GM12878 (cell line): ENCODE data around the gene CYTH3. TPM values are rescaled to one million over a fixed set of nuclear protein-coding genes. Genes with fewer than 3 reads are reported as not detected.

Experiments
- ATAC-seq: fragments of 200-7000 bp; cut with Tn5 transposase; 3 replicates; pipeline ENCODE4 v1.9.1; 2020; ENCODE audit warnings: mild to moderate bottlenecking, moderate library complexity
- BruUV-seq: library from RNA; stranded (reverse); fragments of 400-500 nt; replicated peaks from 2 replicates; lab custom pipeline; 2021; lab: Mats Ljungman, UMichigan
- CTCF ChIA-PET: fragments of 300-600 bp; sonication (Branson Sonifier 250); formaldehyde crosslinking; extraction: SDS; loops from one replicate; lab custom pipeline; 2021; ENCODE audit warnings: inconsistent platforms; lab: Yijun Ruan, JAX
- POLR2A ChIA-PET: fragments of 350-600 bp; formaldehyde crosslinking; extraction: SDS; loops from one replicate; lab custom pipeline; 2021; ENCODE audit warnings: inconsistent platforms; lab: Charles Lee
- RAD21 ChIA-PET: fragments of 300-600 bp; sonication (Branson Sonifier 250); formaldehyde crosslinking; loops from one replicate; lab custom pipeline; 2023; ENCODE audit warnings: antibody characterized with exemption; ENCODE audit not compliant: unreplicated experiment; lab: Charles Lee
- SMC1A ChIA-PET: fragments of 300-600 bp; sonication (Branson Sonifier 250); formaldehyde crosslinking; loops from one replicate; lab custom pipeline; 2023; ENCODE audit not compliant: unreplicated experiment, uncharacterized antibody; lab: Charles Lee
- DNase-seq: peaks from one replicate; pipeline ENCODE4 v3.0.0-alpha.2; 2011; ENCODE audit warnings: low read depth, low spot score
- FAIRE-seq: peaks from 3 replicates; lab custom pipeline; 2011; peaks lifted over from hg19 to GRCh38; lab: Jason Lieb, UNC
- H2AFZ ChIP-seq: 2 replicates; pipeline ENCODE4 v1.6.0; 2011; ENCODE audit warnings: low read depth, low read length, control low read depth; ENCODE audit not compliant: control insufficient read depth
- H3K27ac ChIP-seq: 2 replicates; pipeline ENCODE4 v1.5.1; 2011; ENCODE audit warnings: control low read depth; ENCODE audit not compliant: control insufficient read depth, insufficient read depth
- H3K27me3 ChIP-seq, 2 experiments: replicated peaks in 1 of 2; 2 replicates each; pipeline versions ENCODE4 v1.6.0 to v1.6.1; 2011; ENCODE audit warnings: low read length in 1 of 2; ENCODE audit not compliant: control insufficient read depth in 2 of 2, insufficient read depth in 2 of 2
- H3K36me3 ChIP-seq, 2 experiments: 2 replicates each; pipeline ENCODE4 v1.5.1; 2011; ENCODE audit warnings: low read length in 1 of 2; ENCODE audit not compliant: control insufficient read depth in 2 of 2, insufficient read depth in 2 of 2
- H3K4me1 ChIP-seq: 2 replicates; pipeline ENCODE4 v1.6.1; 2011; ENCODE audit warnings: mild to moderate bottlenecking, low read length, moderate library complexity, mixed read lengths; ENCODE audit not compliant: control insufficient read depth, insufficient read depth
- H3K4me2 ChIP-seq: 2 replicates; pipeline ENCODE4 v1.6.0; 2011; ENCODE audit warnings: control low read depth; ENCODE audit not compliant: control insufficient read depth, insufficient read depth
- H3K4me3 ChIP-seq: fragments of 200-600 bp; sonication (generic); 2 replicates; pipeline ENCODE4 v1.5.1; 2016
- H3K79me2 ChIP-seq: 2 replicates; pipeline ENCODE4 v1.6.0; 2011; ENCODE audit warnings: low read length; ENCODE audit not compliant: control insufficient read depth, insufficient read depth
- H3K9ac ChIP-seq: 2 replicates; pipeline ENCODE4 v1.8.0; 2011; ENCODE audit warnings: low read length, control low read depth, mixed read lengths; ENCODE audit not compliant: control insufficient read depth, insufficient read depth
- H3K9me3 ChIP-seq: replicated peaks from 3 replicates; pipeline ENCODE4 v1.5.1; 2011; ENCODE audit warnings: mild to moderate bottlenecking, low read length; ENCODE audit not compliant: control insufficient read depth, insufficient read depth
- H4K20me1 ChIP-seq: 2 replicates; pipeline ENCODE4 v1.6.0; 2011; ENCODE audit not compliant: control insufficient read depth, insufficient read depth
- E4F1 ChIP-seq: fragments of 450-650 bp; IDR thresholded peaks from 2 replicates; pipeline ENCODE4 v1.6.1; 2018; ENCODE audit warnings: borderline replicate concordance, mild to moderate bottlenecking; ENCODE audit not compliant: partially characterized antibody
- POLR2A ChIP-seq: IDR thresholded peaks from 2 replicates; pipeline ENCODE4 v1.6.1; 2011; ENCODE audit warnings: low read depth, mild to moderate bottlenecking, low read length
- WGBS: methylation state at CpG from one replicate; pipeline ENCODE4 v1.1.6; 2016; ENCODE audit warnings: low lambda C conversion rate; ENCODE audit not compliant: insufficient replicate concordance, insufficient coverage; ENCODE audit errors: missing lambda C conversion rate; 5-methylcytosine and 5-hydroxymethylcytosine counted together
- in situ Hi-C: fragments of 300-500 bp; cut with MboI; formaldehyde crosslinking; loops from 9 replicates; pipeline ENCODE4 v1.14.3; 2018; ENCODE audit warnings: mixed read lengths
- intact Hi-C: fragments of 100-400 bp; cut with micrococcal nuclease; formaldehyde crosslinking; loops from one replicate; pipeline ENCODE4 v1.14.2; 2022; ENCODE audit not compliant: unreplicated experiment
- polyA plus RNA-seq, 11 experiments: library from polyadenylated mRNA; depleted of rRNA in 4 of 11; unstranded in 6 of 11; stranded (reverse) in 5 of 11; fragments of >200 nt; fragmentation: Nextera tagmentation in 4 of 11; fragmentation: Illumina TruSeq in 1 of 11; extraction: Ambion mirVana in 4 of 11; extraction: Trizol in 1 of 11; gene quantifications; 1 replicate in 1 of 11; 2 replicates in 10 of 11; pipeline versions ENCODE4 v1.2.1 to v1.2.3, GENCODE V29; 2011 to 2016; ENCODE audit warnings: inconsistent platforms in 2 of 11, missing spikeins in 2 of 11, low read depth in 1 of 11
- total RNA-seq, 4 experiments: library from RNA; depleted of rRNA in 3 of 4; stranded (reverse); fragments of >200 nt in 3 of 4; fragmentation: Illumina TruSeq in 1 of 4; extraction: Trizol in 1 of 4; gene quantifications; 2 replicates each; pipeline versions ENCODE4 v1.2.1 to v1.2.3, GENCODE V29; 2013 to 2021
- TF ChIP-seq, protein P1 (sequence below): fragments of 450-650 bp; IDR thresholded peaks from 2 replicates; pipeline ENCODE4 v1.6.1; 2017; ENCODE audit warnings: mild to moderate bottlenecking

CYTH3 gene
- total and polyA plus RNA-seq, 10 of the 15 experiments (the other 5 are each of a cell fraction or from before 2014, with no cell fraction given), result 0.45 to 28.2 (median 15.7) TPM

DNA sequence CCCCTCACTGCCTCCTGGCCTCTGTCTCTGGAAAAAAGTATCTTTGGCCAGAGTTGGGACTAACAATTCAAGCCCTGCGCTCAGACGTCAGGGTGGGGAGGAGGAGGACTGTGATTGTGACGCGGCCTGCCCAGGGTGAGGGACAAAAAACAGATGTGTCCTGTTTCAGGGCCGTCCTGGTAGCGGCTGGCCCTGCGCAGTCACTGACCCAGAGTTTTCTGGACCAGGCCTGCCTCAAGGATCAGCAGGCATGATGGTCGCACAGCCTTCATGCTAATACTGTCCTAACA is 110.1 kb downstream of the CYTH3 start:
- intact Hi-C loops, result no loop called here
- no TSS peak for BruUV-seq

More for the DNA sequence above, 110.1 kb downstream of the CYTH3 start:
- no peak; the same call in 2 of the 3 replicates for ATAC-seq
- Histone ChIP-seq H3K36me3 (peaks cover 3 to 22% of the 10 kb centered on the region in 2 experiments; a peak in 3 of 4 replicates), H3K9ac (no peak overlapping the region), H4K20me1 (no peaks in the 10 kb centered on the region), H3K4me2 (no peak overlapping the region), H3K4me1 (peaks cover 13% of the 10 kb centered on the region), H2AFZ (no peak overlapping the region), H3K9me3 (no peaks in the 10 kb centered on the region), H3K27me3 (no peaks in the 10 kb centered on the region), H3K79me2 (no peaks in the 10 kb centered on the region), H3K4me3 (no peak overlapping the region), H3K27ac (no peak overlapping the region)
- in situ Hi-C loops, result no loop called here
- POLR2A ChIA-PET, result no interaction called here
- SMC1A ChIA-PET, result interaction anchor here (1.2 kb wide), 1 partner anchor 161 kb away, joined by 4 read pairs; no protein-coding TSS in a partner anchor
- DNase-seq, result no peak
- RAD21 ChIA-PET, result interaction anchor here (1.0 to 1.6 kb wide), 2 partner anchors 28 to 188 kb away, joined by 3 to 4 read pairs; no protein-coding TSS in a partner anchor
- no peak for FAIRE-seq
- 89% methylated on average over 7 of the region's 8 CpGs for WGBS
- CTCF ChIA-PET, result interaction anchor here (1.7 kb wide), 1 partner anchor 109 kb away, joined by 7 read pairs; no protein-coding TSS in a partner anchor
- no peak for TF ChIP-seq E4F1
- TF ChIP-seq POLR2A, result peak; percentile 39; the same call in 1 of the 2 replicates
- TF ChIP-seq, protein P1, sequence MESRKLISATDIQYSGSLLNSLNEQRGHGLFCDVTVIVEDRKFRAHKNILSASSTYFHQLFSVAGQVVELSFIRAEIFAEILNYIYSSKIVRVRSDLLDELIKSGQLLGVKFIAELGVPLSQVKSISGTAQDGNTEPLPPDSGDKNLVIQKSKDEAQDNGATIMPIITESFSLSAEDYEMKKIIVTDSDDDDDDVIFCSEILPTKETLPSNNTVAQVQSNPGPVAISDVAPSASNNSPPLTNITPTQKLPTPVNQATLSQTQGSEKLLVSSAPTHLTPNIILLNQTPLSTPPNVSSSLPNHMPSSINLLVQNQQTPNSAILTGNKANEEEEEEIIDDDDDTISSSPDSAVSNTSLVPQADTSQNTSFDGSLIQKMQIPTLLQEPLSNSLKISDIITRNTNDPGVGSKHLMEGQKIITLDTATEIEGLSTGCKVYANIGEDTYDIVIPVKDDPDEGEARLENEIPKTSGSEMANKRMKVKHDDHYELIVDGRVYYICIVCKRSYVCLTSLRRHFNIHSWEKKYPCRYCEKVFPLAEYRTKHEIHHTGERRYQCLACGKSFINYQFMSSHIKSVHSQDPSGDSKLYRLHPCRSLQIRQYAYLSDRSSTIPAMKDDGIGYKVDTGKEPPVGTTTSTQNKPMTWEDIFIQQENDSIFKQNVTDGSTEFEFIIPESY, result no peak
